Suprapubic skin (tissue), 4 donors: Measurements from ENCODE around the gene MLX. TPM values are rescaled to one million over a fixed set of nuclear protein-coding genes. Genes with fewer than 3 reads are reported as not detected.
A peak's percentile ranks its signal among the peaks of the same experiment; 100 is the strongest.

Source experiments
- DNase-seq, 2 donors: peaks; one replicate each; pipeline ENCODE4 v3.0.0-alpha.2; 2019; ENCODE audit warnings: low spot score in 2 of 2
- H3K27ac ChIP-seq: fragments of 200-600 bp; sonication (generic); one replicate; pipeline ENCODE4 v1.5.1; 2019
- H3K27me3 ChIP-seq: fragments of 200-600 bp; sonication (generic); one replicate; pipeline ENCODE4 v1.5.1; 2019
- H3K36me3 ChIP-seq: fragments of 200-600 bp; sonication (generic); one replicate; pipeline ENCODE4 v1.5.1; 2019
- H3K4me1 ChIP-seq: fragments of 200-600 bp; sonication (generic); one replicate; pipeline ENCODE4 v1.5.1; 2019
- H3K4me3 ChIP-seq: fragments of 200-600 bp; sonication (generic); one replicate; pipeline ENCODE4 v1.5.1; 2019; ENCODE audit warnings: mild to moderate bottlenecking
- H3K9me3 ChIP-seq: fragments of 200-600 bp; sonication (generic); one replicate; pipeline ENCODE4 v1.5.1; 2019
- CTCF ChIP-seq, 2 donors: fragments of 200-600 bp in 1 of 2; fragments of 450-650 bp in 1 of 2; sonication (generic) in 1 of 2; IDR thresholded peaks; one replicate each; pipeline ENCODE4 v1.5.1; 2016 to 2019; ENCODE audit warnings: antibody characterized with exemption in 2 of 2, mild to moderate bottlenecking in 1 of 2, moderate library complexity in 1 of 2
- EP300 ChIP-seq: sonication (generic); formaldehyde crosslinking; IDR thresholded peaks from one replicate; pipeline ENCODE4 v1.6.1; 2017; ENCODE audit warnings: antibody characterized with exemption
- POLR2A ChIP-seq, 2 donors: fragments of 450-650 bp; IDR thresholded peaks; one replicate each; pipeline ENCODE4 v1.6.1; 2017; ENCODE audit warnings: antibody characterized with exemption in 2 of 2, mild to moderate bottlenecking in 2 of 2, moderate library complexity in 2 of 2
- POLR2AphosphoS5 ChIP-seq, 3 donors: sonication (generic); formaldehyde crosslinking; IDR thresholded peaks; one replicate each; pipeline ENCODE4 v1.6.1; 2017; ENCODE audit warnings: antibody characterized with exemption in 3 of 3
- WGBS: methylation state at CpG from one replicate; pipeline ENCODE4 v1.1.5; 2018; 5-methylcytosine and 5-hydroxymethylcytosine counted together
- total RNA-seq, 4 donors: library from RNA; depleted of rRNA; stranded (reverse); fragments of >200 nt; gene quantifications; one replicate each; pipeline ENCODE4 v1.1.0, GENCODE V29; 2016

MLX gene
- total RNA-seq, 4 donors from 2014 or later, result 34.7 to 62.5 (median 44.3) TPM

- Histone ChIP-seq H3K4me1 (peaks cover 65% of the 10 kb centered on the region), H3K27ac (no peak overlapping the region), H3K27me3 (no peaks in the 10 kb centered on the region), H3K9me3 (no peaks in the 10 kb centered on the region), H3K36me3 (peaks cover 44% of the 10 kb centered on the region), H3K4me3 (no peak overlapping the region)
- WGBS, result 88% methylated on average over 10 of the region's 16 CpGs
- no peak for DNase-seq
- no peak for TF ChIP-seq POLR2A (IDR thresholded peaks at IDR 0.05)
- no peak for TF ChIP-seq EP300
- TF ChIP-seq CTCF (IDR thresholded peaks at IDR 0.05), result no peak
- TF ChIP-seq POLR2AphosphoS5 (IDR thresholded peaks at IDR 0.05), result no peak
Measured at GRCh38 chr17:42565523-42566214, 1.2 kb upstream of the MLX start.

DNA sequence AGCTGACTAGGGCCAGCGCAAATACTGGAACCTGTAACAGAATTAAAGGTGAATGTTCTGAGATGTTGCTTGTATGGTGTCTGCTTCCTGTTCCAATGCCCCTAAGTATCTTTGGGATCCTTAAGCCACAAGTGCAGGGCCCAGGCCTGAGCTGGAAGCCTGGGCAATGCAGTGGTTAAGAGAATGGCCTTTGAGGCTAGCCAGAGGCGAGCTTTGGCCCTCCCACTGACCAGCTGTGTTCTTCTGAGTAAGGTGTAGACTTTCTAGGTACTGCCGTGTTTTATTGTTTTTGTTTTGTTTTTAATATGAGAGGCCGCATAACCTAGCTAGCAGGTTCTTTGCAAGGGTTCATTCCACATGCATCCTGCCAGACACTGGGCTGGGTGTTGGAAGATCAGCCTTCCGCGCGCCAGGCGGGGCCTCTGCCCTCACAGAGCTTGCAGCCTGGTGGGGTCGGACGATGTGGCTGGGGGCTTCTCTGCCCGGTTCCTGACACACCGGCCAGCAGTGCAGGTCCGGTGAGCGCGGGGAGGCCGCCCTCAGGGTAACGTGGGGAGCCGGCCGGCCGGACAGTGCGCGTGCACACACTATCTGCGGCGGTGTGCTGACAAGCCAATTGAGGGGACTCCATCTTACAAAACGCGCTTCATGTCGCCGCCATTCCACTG lies 551 bp upstream of the MLX start:
- no peak for DNase-seq
- TF ChIP-seq POLR2AphosphoS5 (IDR thresholded peaks at IDR 0.05), result peak in 1 of 3 donors; percentile 12
- TF ChIP-seq EP300, result no peak
- peaks cover 51% of the 10 kb centered on the region for H3K36me3 ChIP-seq

GRCh38 chr17:42568341-42569111 lies 1.6 kb downstream of the MLX start:
- H3K9me3 ChIP-seq, result no peaks in the 10 kb centered on the region
- no peaks in the 10 kb centered on the region for H3K27me3 ChIP-seq
- DNase-seq, result peak in 1 of 2 donors; percentile 61
- no peak overlapping the region for H3K27ac ChIP-seq
- 92% methylated on average over 14 of the region's 14 CpGs for WGBS
- H3K4me1 ChIP-seq, result peaks cover 46% of the 10 kb centered on the region
- TF ChIP-seq POLR2A (IDR thresholded peaks at IDR 0.05) (no peak), POLR2AphosphoS5 (IDR thresholded peaks at IDR 0.05) (no peak), EP300 (no peak), CTCF (IDR thresholded peaks at IDR 0.05) (no peak)
- peak overlapping the region; percentile 85 for H3K4me3 ChIP-seq
- peaks cover 72% of the 10 kb centered on the region for H3K36me3 ChIP-seq

More for the DNA sequence above, 551 bp upstream of the MLX start:
- peak overlapping the region; percentile 89 for H3K27ac ChIP-seq
- WGBS, result 25% methylated on average over 11 of the region's 28 CpGs
- no peaks in the 10 kb centered on the region for H3K9me3 ChIP-seq
- H3K4me1 ChIP-seq, result peaks cover 62% of the 10 kb centered on the region
- H3K4me3 ChIP-seq, result peak overlapping the region; percentile 85
- H3K27me3 ChIP-seq, result no peaks in the 10 kb centered on the region

GRCh38 chr17:42571435-42572225 lies 4.7 kb downstream of the MLX start:
- H3K27me3 ChIP-seq, result no peaks in the 10 kb centered on the region
- H3K4me1 ChIP-seq, result peaks cover 24% of the 10 kb centered on the region
- H3K36me3 ChIP-seq, result peaks cover 68% of the 10 kb centered on the region
- TF ChIP-seq CTCF (IDR thresholded peaks at IDR 0.05), result no peak
- TF ChIP-seq POLR2AphosphoS5 (IDR thresholded peaks at IDR 0.05), result no peak
- TF ChIP-seq POLR2A (IDR thresholded peaks at IDR 0.05), result no peak
- no peak for TF ChIP-seq EP300
- H3K9me3 ChIP-seq, result no peaks in the 10 kb centered on the region
- H3K27ac ChIP-seq, result no peak overlapping the region
- DNase-seq, result no peak
- 86% methylated on average over 12 of the region's 12 CpGs for WGBS
- H3K4me3 ChIP-seq, result no peak overlapping the region

DNA sequence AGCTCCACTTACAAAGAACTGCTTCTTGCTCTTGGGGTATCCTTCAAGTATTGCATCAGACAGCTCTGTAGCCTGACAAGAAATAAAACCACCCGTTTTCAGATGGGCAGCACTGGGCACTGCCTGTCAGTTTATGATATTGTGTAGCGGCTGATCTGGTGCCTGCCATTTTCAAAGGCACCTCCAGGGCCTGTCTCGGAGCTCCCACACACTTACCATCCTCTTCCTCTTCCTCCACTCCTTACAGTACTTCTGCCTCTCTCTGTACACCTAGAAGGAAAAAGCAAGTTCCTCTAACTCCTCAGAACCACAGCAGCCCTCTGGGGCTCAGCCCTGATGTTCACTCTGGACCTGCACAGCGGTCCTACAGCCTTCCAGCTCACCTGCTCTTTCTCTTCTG lies 6.2 kb downstream of the MLX start:
- H3K9me3 ChIP-seq, result no peaks in the 10 kb centered on the region
- no peak for TF ChIP-seq POLR2AphosphoS5 (IDR thresholded peaks at IDR 0.05)
- no peak for TF ChIP-seq POLR2A (IDR thresholded peaks at IDR 0.05)
- TF ChIP-seq EP300, result no peak
- TF ChIP-seq CTCF (IDR thresholded peaks at IDR 0.05), result no peak
- H3K4me3 ChIP-seq, result no peak overlapping the region
- 82% methylated on average over 4 of the region's 4 CpGs for WGBS
- no peak for DNase-seq
- no peak overlapping the region for H3K27ac ChIP-seq
- no peaks in the 10 kb centered on the region for H3K27me3 ChIP-seq
- H3K36me3 ChIP-seq, result peaks cover 68% of the 10 kb centered on the region
- peaks cover 21% of the 10 kb centered on the region for H3K4me1 ChIP-seq
